Activated T-cell treated with anti-CD3 and anti-CD28 coated beads for 4 hours (primary cell): ENCODE data around the gene GSX1.
"Not testable (repeated sequence)": the region's sequence is repeated elsewhere in the genome, so short reads cannot be mapped to it uniquely, and the experiment has no call there.

Experiments
- DNase-seq: peaks from one replicate; pipeline ENCODE4 v3.0.0-alpha.2; 2020

Gene GSX1

GRCh38 chr13:27792393-27793218 lies at the start of gene GSX1:
TSS of gene GSX1 (plus strand) at chr13:27792483. CDS start at chr13:27792691, 208 bp downstream.
- no peak for DNase-seq

GRCh38 chr13:27744801-27745200 lies 47.5 kb upstream of the GSX1 start:
- no peak for DNase-seq

DNA sequence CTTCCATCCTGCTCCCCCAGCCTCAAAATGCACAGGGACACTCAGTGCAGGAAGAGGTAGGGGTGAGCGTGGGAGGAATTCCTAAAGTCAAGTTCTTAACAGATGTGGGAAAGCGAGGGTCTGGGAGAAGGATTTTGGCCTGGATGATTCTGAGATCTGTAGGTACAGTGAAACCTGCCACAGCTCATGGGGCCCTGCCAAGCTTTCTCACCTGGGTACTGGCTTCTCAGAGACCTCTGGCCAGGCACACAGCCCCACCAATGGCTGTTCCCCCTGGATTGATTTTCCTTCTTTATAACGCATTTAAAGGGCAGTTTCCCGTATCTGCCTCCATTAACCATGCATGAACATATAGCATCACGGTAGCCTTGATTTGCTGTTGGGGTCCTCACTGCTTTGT lies 47.0 kb upstream of the GSX1 start:
- no peak for DNase-seq

- DNase-seq, result not testable (repeated sequence)
Measured at GRCh38 chr13:27748143-27748542, 44.1 kb upstream of the GSX1 start.

DNA sequence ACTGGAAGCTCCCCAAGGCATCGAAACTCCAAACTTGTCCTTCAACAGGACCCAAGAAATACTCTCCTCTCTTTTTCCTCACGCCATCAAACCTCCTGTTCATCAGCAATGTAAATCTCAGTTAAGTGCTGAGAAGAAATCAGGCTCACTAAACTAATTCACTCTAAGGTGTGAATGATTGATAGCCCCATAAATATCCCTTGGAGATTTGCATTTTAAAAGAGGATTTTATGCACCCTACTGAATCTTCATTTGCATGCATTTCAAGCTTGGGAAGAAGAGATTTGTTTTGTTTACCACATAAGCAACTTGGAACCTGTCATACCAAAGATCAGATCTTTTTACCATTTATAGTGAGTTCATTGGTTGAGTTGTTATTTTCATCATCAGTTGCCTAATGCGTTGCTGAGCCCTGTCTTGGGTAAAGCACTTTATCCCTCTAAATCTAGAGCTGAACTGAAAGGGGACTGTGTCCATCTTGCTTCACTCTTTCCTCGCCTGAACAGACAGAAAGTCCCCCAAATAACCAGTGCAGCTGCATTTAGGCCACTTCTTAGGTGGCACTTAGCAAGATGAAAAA lies 40.2 kb upstream of the GSX1 start:
- no peak for DNase-seq

DNA sequence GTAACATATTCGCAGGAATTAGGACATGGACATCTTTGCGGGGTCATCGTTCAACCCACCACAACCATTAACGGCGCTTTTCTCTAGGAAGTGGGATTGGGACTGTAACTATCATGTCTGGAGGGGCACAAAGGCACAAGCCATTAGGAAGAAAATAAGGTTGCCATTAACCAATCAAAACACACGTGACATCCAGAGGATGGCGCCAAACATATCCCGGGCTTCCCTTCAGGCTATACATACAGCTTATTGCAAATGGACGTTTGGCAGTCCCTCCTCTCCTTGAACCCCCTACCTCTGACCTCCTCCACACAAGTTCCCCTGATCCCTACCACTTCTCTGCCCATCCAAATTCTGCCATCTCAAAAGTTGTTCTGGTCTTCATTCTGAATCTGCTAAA lies 26.6 kb upstream of the GSX1 start:
- DNase-seq, result no peak

- DNase-seq, result no peak
Measured at GRCh38 chr13:27770809-27771208, 21.5 kb upstream of the GSX1 start.

DNA sequence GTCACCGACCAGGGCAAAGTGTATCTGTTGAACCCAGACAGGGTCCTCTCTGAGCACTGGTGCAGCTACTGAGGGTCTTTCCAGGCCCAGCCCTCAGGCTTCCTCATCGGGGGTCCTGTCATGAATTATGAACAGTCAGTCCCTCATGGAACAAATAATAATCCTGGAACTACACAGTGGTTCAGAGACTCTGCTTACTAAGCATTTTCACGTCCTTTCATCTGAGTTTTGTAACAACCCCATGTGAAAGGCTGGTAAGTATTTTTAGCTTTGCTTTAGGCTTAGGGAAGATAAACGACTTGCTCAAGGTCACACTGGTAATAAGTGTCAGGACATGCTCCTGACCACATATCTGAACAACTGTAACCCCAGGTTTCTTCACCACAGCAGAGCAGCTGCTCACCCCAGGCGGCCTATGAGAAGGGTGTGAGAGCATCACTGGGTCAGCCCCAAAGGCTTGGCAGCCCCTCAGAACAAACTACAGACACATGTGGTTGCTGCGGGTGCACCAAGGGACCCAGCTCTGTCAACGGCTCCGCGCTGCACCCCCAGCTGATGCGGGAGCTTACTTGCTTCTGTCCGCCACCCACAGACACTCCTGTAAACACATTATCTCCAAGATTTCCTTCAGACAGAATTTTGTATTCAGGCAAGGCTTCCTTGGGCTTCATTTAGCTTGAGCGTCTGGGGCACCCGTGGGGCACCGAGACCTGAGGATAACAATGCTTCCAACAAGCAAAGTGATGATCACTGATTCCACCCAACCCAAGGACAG lies 19.4 kb upstream of the GSX1 start:
- DNase-seq, result no peak

GRCh38 chr13:27774169-27774568 lies 18.1 kb upstream of the GSX1 start:
- DNase-seq, result no peak

DNA sequence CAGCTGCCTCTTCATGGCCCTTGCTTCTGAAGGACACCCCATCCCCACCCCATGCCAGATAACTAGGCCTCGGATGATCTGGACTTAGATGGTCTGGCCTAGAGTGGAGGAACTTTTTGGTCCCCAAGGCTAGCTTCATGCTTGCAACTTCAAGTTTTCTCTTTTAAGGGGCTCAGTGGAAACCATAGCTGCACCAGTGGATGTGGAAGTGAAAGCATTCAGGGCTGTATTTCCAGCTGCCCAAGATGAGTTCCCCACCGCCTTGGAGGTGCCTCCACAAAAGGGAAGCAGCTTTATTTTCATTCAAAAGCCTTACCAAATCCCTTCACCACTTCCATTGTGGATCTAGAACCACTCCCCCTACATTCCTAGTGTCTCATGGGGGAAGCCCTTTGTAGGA lies 17.6 kb upstream of the GSX1 start:
- no peak for DNase-seq

DNA sequence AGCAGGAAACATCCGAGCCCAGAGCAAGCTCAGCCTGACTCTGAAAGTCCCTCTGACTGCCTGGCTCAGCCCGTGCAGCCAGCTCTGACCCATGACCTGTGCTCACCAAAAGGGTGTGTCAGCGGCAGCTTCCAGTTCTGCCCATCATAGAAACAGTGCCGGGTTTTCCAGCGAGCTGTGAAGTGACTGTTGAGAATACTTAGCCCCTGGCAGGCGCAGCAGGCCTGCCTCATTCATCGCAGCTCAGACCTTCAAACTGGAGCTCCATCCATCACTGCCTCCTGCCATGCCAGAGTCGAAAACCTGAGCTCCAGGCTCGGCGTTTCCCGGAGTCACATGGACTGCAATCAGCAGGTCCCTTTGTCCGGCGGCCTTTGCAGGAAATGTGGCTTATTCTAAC lies 16.3 kb upstream of the GSX1 start:
- DNase-seq, result no peak

DNA sequence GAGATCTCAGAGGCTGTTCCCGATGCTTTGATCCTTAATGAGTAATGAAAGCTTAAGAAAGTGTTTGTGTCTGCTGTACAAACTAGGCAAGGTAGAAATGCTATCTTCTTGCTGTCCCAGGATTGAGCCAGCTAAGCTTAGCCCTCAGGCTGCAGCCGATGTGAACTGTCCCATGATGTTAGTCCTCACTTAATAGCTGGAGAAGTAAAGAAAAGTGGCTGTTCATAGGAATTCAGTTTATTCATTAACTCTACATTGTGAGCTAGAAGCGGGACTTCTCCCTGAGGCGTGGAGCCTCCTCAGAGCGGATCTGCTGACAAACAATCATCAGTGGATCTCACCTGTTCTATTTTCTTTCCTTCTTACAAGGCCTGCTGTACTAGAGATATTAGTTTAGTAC lies 10.1 kb upstream of the GSX1 start:
- DNase-seq, result no peak

DNA sequence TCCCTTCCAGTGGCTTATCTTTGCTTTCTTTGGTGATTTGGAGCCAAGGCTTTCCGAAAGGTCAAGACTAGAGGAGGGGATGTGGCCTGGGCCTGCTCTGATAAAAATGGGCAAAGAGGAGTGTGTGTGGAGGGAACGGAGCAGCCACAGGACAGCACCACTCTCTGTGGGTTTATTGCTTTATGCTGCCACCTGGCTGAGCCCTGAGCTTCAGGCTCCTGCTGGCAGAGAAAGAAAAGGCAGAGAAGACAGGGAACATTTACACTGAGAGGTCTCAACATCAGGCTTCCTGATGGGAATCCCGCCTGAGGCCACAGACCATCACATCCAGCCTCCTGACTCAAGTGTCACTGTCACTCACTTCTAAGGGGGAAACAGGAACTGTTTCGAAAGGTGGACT lies 9.2 kb upstream of the GSX1 start:
- no peak for DNase-seq

DNA sequence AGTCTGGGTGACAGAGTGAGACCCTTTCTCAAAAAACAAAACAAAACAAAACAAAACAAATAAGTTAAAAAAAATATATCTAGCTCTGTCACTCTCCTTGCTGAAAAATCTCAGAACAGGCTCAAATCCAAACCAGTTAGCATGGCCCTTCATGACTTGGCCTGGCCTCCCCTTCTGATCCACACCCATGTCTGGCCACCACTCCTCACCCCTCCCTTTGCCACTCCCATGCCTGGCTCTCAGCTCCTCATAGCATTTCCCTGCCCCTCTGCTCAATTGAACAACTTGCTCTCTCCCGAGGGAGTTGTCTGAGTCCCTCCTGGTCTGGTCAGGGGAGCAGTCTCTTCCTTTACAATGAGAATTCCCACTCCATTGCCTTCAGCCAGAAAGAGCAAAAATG lies 4.0 kb upstream of the GSX1 start:
- DNase-seq, result no peak

DNA sequence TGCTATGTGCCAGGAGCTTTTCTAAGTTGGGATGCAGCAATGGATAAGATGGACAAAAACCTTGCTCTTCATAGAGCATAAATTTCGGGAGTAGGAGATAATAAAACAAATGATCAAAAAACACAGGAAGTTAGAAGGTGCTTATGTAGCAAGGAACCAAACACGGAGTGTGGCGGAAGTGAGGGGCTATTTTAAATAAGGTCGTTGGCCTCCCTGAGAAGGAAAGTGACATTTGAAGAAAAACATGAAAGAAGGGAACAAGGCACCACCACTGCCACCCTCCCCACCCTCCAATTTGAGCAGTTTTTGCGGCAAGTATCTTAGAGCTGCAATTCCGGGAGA lies 3.2 kb upstream of the GSX1 start:
- no peak for DNase-seq

- DNase-seq, result no peak
Measured at GRCh38 chr13:27789495-27790303, 2.6 kb upstream of the GSX1 start.

DNA sequence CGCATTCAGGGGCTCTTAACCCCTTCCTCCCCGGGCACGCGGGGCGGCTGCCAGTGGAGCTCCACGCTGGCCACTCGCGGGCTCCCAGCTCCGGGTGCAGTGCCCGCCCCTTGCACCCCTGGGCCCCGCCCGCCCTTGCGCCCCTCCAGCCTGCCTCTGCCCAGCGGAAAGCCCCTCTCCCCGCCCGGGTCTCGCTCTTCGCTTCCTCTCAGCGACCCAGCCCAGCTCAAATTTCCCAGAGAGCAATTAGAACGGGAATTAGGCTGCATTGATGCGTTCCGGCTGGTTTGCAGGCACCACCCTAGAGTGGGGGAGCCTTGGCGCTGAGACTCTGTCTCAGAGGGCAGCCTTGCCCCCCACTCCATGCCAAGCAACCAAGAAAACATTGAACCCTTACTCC lies 1.8 kb upstream of the GSX1 start:
- DNase-seq, result no peak

DNA sequence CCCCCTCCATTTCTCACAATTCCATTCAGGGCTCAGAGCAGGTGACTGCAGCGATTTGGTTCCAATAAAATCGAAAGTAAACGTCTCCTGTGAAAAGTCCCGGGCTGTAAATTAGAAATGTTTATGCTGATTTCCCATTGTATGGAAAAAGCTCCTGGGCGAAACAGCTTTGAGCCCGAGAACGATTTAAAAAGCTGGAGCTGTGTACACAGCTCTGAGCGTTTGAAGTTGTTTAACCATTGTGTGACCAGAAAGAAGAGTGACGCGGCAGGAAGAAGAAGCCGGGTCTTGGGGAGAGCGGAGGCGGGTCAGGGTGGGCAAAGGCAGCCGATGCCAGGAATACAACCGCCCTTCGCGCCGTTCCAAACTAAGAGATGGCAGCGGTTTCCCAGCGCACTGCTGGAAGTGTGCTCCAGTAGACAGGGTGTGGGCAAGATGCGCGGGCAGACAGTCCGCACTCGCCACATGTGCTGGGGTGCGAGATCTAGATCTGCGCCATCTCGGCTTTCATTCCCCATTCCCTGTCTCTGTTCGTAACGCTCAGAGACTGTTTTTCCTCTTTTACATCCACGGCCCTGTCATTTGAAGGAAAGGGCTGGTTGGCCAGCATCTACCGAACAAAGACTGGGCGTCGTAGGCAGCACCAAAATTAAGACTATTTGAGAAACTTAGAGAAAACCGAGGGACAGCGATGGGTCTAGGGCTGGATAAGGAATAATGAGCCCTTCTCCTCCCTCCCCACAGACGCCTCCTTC lies 960 bp upstream of the GSX1 start:
- no peak for DNase-seq

DNA sequence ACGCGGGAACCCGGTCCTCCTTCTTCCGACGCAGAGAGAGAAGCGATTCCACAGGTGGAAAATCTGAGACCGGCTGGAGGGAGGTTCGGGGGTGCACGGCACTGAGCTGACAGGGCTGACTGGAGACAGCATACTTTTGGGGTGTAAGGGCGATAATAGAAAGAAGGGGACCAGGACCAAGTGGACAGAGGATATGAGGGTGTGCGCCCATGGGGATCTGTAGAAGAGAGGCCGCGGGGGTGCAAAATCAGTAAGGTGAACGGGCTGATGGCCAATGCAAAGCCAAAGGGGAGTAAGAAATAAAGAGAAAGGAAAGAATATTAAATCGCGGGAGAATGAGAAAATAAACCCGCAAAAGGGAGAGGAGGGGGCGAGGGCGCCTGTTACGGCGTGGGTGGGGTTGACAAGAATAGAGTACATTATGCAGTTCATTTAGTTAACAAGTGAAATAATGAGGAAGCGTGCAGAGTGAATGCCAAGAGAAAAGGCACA lies 336 bp upstream of the GSX1 start:
- DNase-seq, result no peak

DNA sequence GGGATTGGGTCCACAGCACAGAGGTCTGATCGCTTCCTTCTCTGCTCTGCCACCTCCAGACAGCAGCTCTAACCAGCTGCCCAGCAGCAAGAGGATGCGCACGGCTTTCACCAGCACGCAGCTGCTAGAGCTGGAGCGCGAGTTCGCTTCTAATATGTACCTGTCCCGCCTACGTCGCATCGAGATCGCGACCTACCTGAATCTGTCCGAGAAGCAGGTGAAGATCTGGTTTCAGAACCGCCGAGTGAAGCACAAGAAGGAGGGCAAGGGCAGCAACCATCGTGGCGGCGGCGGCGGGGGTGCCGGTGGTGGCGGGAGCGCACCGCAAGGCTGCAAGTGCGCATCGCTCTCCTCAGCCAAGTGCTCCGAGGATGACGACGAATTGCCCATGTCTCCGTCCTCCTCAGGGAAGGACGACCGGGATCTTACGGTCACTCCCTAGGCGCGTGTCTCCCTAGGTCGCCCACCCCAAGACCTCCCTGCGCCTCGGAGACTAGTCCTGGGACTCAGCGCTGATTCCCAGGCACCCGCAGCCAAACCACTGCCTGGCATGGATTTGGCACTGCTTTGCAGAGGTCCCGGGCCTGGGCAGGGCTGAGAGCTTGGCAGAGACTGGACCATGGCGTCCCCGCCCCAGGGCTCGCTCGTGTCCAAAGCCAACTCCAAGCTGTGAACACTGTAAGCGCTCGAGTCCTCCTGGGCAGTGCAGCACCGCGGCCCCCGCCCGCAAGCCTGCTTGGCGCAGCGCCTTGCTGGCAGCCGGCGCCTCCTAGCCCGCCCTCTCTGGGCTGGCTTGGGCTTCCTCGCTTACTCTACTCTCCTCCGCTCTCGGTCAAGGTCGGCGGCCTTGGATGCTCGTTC lies 1.5 kb downstream of the GSX1 start:
- no peak for DNase-seq

GRCh38 chr13:27794368-27794691 lies 2.0 kb downstream of the GSX1 start:
- no peak for DNase-seq
